HG03432 (cell line): Measurements from ENCODE around the gene BZW1.

Experiments used
- ATAC-seq: cut with Tn5 transposase; IDR thresholded peaks from one replicate; pipeline ENCODE4 v1.9.1; 2021; ENCODE audit warnings: mild to moderate bottlenecking, moderate library complexity; ENCODE audit not compliant: unreplicated experiment

BZW1 gene

GRCh38 chr2:200869014-200869413 lies 57.3 kb downstream of the BZW1 start:
- no peak for ATAC-seq

GRCh38 chr2:200871151-200871550 lies 59.4 kb downstream of the BZW1 start:
- ATAC-seq = no peak

GRCh38 chr2:200873560-200873959 lies 61.9 kb downstream of the BZW1 start:
- no peak for ATAC-seq
